Ramos (cell line): ENCODE results near the gene LPP.

ENCODE experiments used
- in situ Hi-C: fragments of 300-500 bp; cut with MboI; formaldehyde crosslinking; loops from one replicate; pipeline ENCODE4 v1.14.3; 2022; ENCODE audit warnings: low sequenced_read_pairs; ENCODE audit not compliant: unreplicated experiment

The LPP gene

GRCh38 chr3:188287339-188287738, 133.4 kb downstream of the LPP start:
- in situ Hi-C loops: no loop called here

DNA sequence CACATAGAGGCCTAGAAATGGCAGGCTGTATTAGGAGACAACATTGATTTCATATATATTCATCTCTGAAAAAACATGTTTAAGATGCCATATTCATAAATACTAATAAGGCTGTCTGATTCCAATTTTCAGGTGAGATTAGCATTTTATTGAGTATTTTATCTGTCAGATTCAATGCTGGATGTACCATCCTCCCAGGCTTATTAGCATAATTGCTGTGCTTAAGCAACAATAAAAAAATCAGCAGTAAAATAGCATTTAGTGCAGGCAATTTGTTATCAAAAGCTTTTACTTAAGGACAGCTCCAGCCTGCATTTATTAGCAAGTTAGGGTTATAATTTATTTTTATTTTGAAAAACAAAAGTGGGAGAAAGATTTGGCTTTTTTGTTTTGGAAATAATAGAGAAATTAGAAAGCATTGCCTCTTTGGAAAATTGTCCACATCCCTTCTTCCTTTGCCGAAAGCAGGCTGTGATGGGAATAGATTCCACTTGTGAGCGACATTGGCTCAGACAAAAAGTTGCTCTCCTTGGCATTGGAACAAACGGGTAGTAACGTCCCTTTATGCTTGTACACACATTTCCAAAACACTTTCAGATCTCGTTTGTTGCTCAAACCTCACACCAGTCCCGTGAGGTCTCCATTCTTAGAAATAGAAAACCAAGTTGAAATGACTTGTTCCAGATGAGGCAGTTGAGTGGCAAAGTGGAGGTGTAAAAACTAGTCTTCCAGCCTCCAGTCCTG, 134.0 kb downstream of the LPP start:
- in situ Hi-C loops: no loop called here

DNA sequence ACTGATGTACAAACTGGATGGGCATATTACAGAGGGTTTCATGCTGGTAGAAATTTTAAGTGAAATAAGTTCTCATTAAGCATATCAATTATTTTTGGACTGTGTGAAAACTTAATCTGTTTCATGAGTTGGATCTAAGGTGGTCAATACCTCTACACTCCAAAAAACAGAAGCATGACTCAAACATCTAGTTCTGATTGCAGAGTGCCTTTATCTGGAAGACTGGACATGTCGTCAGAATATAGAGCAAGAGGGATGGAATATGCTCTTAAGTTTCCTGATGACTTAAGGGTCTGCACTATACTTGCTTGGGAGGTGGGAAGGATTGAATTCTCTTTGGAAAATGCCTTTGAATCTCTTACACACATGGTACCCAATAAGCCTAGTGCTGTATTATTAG, 138.3 kb downstream of the LPP start:
- in situ Hi-C loops: no loop called here

- in situ Hi-C loops: no loop called here
Observed at GRCh38 chr3:188292827-188293226, 138.9 kb downstream of the LPP start.

GRCh38 chr3:188294113-188294512, 140.2 kb downstream of the LPP start:
- in situ Hi-C loops: no loop called here

GRCh38 chr3:188294823-188295487, 141.0 kb downstream of the LPP start:
- in situ Hi-C loops: no loop called here

GRCh38 chr3:188295876-188296275, 141.9 kb downstream of the LPP start:
- in situ Hi-C loops: no loop called here

DNA sequence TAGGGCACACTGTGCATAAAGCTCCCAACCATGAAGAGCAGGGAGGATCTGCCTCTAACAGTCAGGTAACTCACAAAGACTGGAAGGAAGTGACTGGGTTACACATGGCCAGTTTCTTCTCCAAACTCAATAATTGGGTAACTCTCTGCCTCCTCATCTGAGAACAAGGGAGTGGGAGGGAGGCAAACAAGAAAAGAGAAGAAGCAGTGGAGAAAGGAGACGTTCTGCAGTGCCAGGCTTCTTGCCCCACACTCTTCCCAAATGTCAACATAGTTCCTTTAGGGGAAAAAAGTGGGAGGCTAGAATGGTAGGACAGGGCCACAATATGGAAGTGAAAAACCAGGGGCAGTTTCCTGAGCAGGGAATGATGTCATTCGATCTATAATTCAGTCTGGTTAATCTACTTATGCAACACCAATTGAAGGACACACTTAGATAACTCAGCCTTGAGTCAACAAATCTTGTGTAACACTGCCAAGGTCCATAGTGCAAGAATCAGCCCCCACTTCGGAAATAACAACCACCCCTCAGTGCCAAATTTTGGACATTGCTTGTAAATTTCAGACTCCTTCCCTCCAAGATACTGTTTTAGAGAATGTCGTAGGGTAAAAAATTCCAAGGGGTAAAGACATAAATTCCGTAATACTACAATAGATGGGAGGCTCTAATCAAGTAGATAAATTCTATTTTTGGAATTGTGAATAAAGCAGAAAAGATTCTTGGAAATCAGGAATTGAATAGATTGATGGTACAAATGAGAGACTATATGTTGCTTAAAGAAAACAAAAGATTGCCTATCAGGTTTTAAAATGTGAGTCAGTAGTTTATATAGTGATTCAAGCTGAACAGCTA, 143.0 kb downstream of the LPP start:
- in situ Hi-C loops: no loop called here

GRCh38 chr3:188298585-188298984, 144.6 kb downstream of the LPP start:
- in situ Hi-C loops: no loop called here

DNA sequence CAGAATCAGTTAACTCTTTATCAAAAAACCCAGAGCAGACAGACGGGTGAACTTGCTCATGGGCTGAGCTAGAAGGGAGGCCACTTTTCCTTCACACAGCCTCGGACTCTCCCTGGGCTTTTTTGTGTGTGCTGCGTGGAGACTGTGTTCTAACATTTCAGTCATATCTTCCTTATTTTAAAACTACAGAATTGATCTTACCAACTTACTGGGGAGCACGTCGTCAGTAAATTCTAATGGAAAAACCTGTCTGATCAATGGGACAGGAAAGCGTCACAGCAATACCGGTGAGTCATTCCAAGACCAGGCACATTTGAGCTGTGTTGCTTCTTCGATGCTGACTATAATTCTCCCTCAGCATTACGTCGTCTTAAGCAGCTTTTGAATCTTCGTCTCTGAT, 145.1 kb downstream of the LPP start:
- in situ Hi-C loops: no loop called here

DNA sequence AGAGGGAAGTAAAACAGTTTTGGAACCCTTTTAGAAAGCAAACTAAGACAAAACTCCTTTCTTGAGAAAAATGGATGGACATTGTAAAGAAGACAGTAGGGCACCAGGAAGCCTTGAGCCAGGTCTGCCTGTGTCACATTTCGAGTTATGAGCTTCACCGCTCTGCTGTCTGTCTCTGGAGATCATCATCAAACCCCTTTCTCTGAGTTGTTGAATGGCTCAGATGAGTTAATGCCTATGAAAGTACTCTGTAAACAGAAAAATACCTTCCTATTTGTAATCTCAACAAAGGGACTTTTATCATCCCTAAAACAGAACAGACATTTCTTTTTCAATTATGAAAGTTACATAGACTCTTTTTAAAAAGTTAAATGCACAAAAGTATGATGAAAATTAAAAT, 145.8 kb downstream of the LPP start:
- in situ Hi-C loops: no loop called here

DNA sequence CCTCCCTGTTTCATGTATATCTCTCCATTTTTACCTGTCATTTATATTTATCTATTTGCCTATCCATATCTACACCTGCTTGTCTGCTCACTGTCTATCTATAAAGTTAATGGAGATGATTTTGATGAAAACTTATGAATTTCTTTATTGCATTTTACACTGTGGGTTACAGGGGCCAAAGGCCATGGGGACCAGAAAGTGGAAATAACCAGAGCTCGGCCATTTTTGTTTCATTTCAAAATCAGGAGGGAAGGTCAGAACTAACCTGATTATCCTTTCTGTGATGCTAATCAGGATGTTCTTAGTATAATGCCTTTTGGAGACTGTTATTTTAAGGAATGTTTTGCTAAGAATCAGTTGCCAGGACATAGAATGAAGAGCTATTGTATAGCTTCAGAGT, 147.2 kb downstream of the LPP start:
- in situ Hi-C loops: no loop called here

- in situ Hi-C loops: no loop called here
Observed at GRCh38 chr3:188303286-188303799, 149.4 kb downstream of the LPP start.

- in situ Hi-C loops: no loop called here
Observed at GRCh38 chr3:188303823-188304222, 149.9 kb downstream of the LPP start.

GRCh38 chr3:188304501-188304900, 150.5 kb downstream of the LPP start:
- in situ Hi-C loops: no loop called here

DNA sequence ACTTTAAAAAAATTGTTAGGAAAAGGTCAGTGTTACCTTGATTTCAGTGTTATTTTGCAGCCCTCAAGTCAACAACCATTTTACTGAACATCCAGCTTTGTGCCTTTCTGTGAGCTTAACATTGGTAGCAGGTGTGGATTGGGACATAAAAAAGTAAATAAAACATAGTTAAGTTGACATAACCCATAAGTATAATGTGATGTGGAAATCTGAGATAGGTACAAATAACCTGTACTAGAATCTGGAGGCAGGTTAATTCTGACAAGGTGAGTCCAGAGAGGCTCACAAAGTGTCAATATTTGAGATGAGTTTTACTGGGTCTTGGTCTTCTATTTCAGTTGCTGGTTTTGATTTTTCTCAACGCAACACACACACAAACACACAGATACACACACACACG, 151.3 kb downstream of the LPP start:
- in situ Hi-C loops: no loop called here

GRCh38 chr3:188306435-188307005, 152.6 kb downstream of the LPP start:
- in situ Hi-C loops: no loop called here

DNA sequence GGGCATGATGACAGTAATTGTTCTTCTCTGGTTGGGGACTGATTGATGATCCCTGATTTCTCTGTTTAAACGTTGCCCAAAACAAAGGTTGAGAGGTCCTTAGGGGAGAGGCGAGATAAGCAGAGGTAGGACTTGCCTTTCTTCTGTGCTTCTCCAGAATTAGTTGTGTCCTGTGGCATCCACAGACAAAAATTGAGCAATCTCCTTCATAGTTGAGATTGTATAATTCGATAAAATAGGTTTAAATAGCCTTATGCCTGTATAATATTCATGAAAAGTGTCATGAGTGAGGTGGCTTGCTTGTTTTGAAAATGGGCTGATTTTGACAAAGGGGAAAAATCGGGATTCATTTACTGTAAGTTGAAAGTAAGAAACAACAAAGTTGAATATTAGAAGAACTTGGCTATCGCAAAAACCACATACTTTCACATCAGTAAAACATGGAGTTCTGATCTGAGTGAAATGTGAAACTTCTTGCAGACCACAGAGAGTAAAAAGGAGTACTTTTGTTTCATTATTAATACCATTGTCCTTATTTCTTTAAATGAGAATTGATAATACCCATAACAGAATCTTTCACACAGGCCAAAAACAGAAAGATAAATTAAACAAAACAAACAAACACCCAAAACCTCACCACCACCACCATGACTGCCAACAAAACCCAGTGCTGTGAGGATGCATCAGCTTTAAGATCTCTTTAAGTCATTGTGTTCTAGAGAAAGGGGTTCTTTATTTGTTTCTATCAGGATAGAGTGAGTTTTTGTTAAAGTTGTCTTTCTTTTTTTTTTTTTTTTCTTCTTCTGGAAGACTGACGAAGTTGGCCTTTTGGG, 155.7 kb downstream of the LPP start:
- in situ Hi-C loops: no loop called here

- in situ Hi-C loops: no loop called here
Observed at GRCh38 chr3:188310270-188310710, 156.3 kb downstream of the LPP start.

DNA sequence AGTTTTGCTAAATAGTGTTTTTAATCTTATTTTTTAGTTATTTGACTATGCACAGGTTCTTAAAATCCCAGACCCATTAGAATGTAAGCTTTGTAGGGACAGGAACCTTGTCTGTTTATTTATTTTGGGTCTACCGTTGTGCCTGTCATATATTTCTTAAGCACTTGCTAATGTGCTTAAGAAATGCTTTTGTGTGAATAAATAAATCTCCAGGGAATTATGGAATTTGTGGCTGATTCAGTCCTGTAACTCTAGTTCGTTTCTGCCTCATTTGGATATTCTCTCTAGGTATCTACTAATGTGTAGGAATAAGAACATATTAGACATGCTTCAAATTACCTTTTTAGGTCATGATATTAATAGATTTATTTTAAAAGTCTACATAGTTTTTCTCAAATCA, 161.6 kb downstream of the LPP start:
- in situ Hi-C loops: no loop called here
